Muscle of leg (tissue), 16 donors: Measurements from ENCODE around the gene ZNF585A. TPM values are rescaled to one million over a fixed set of nuclear protein-coding genes. Genes with fewer than 3 reads are reported as not detected.
"Not testable (repeated sequence)": the region's sequence is repeated elsewhere in the genome, so short reads cannot be mapped to it uniquely, and the experiment has no call there.

ENCODE experiments used
- DNase-seq: peaks from one replicate; pipeline ENCODE4 v3.0.0; 2013
- H3K27ac ChIP-seq: one replicate; pipeline ENCODE4 v1.5.1; 2013; ENCODE audit warnings: mild to moderate bottlenecking, low read length, control low read depth
- H3K27me3 ChIP-seq: one replicate; pipeline ENCODE4 v1.6.1; 2013; ENCODE audit warnings: low read length; ENCODE audit not compliant: control insufficient read depth, insufficient read depth
- H3K36me3 ChIP-seq: one replicate; pipeline ENCODE4 v1.6.1; 2013; ENCODE audit warnings: low read length; ENCODE audit not compliant: control insufficient read depth, insufficient read depth
- H3K4me1 ChIP-seq: one replicate; pipeline ENCODE4 v1.6.1; 2013; ENCODE audit warnings: low read length; ENCODE audit not compliant: control insufficient read depth, insufficient read depth
- H3K4me3 ChIP-seq: one replicate; pipeline ENCODE4 v1.5.1; 2013; ENCODE audit warnings: low read length, control low read depth
- H3K9me3 ChIP-seq: replicated peaks from 2 replicates; pipeline ENCODE4 v1.6.1; 2013; ENCODE audit warnings: low read depth, low read length; ENCODE audit not compliant: control insufficient read depth
- WGBS: methylation state at CpG from one replicate; pipeline ENCODE4 v1.1.5; 2013; ENCODE audit warnings: missing lambda C conversion rate; ENCODE audit not compliant: insufficient coverage; 5-methylcytosine and 5-hydroxymethylcytosine counted together
- long read RNA-seq, 11 donors: transcript quantifications; one replicate each; lab custom pipeline, GENCODE V29; 2026
- polyA plus RNA-seq, 8 donors: library from polyadenylated mRNA; unstranded; fragments of 120-200 nt; gene quantifications; one replicate each; pipeline versions ENCODE4 v1.2.1 to v1.2.3, GENCODE V29; 2013; ENCODE audit warnings: inconsistent platforms in 1 of 8, low replicate concordance in 1 of 8; ENCODE audit not compliant: insufficient read length in 8 of 8, insufficient read depth in 1 of 8
- total RNA-seq: library from RNA; stranded (reverse); fragments of 120-200 nt; gene quantifications from one replicate; pipeline ENCODE4 v1.2.4, GENCODE V29; 2013

ZNF585A gene
- total RNA-seq (14.8 TPM), polyA plus RNA-seq (1 to 10 TPM; 5.9 to 9.8 (median 8.5) TPM)
- long read RNA-seq, donor 1, partial matches to known transcripts, result 0 of 4 reads
- long read RNA-seq, donor 1, other reads (novel, unspliced or antisense), result 0 of 4 reads
- long read RNA-seq, donor 2, full-length matches to known transcripts, result 2 of 2 reads
- long read RNA-seq, donor 2, partial matches to known transcripts, result 0 of 2 reads
- long read RNA-seq, donor 2, other reads (novel, unspliced or antisense), result 0 of 2 reads
- long read RNA-seq, donor 3, full-length matches to known transcripts, result 7 of 7 reads
- long read RNA-seq, donor 3, partial matches to known transcripts, result 0 of 7 reads
- long read RNA-seq, donor 3, other reads (novel, unspliced or antisense), result 0 of 7 reads
- long read RNA-seq, donor 4, full-length matches to known transcripts, result 4 of 4 reads
- long read RNA-seq, donor 4, partial matches to known transcripts, result 0 of 4 reads
- long read RNA-seq, donor 4, other reads (novel, unspliced or antisense), result 0 of 4 reads
- long read RNA-seq, donor 5, full-length matches to known transcripts, result 16 of 16 reads
- long read RNA-seq, donor 5, partial matches to known transcripts, result 0 of 16 reads
- long read RNA-seq, donor 5, other reads (novel, unspliced or antisense), result 0 of 16 reads
- long read RNA-seq, donor 6, full-length matches to known transcripts, result 11 of 11 reads
- long read RNA-seq, donor 6, partial matches to known transcripts, result 0 of 11 reads
- long read RNA-seq, donor 6, other reads (novel, unspliced or antisense), result 0 of 11 reads
- long read RNA-seq, donor 7, full-length matches to known transcripts, result 9 of 9 reads
- long read RNA-seq, donor 7, partial matches to known transcripts, result 0 of 9 reads
- long read RNA-seq, donor 7, other reads (novel, unspliced or antisense), result 0 of 9 reads
- long read RNA-seq, donor 8, full-length matches to known transcripts, result 13 of 13 reads
- long read RNA-seq, donor 8, partial matches to known transcripts, result 0 of 13 reads
- long read RNA-seq, donor 8, other reads (novel, unspliced or antisense), result 0 of 13 reads
- long read RNA-seq, donor 9, full-length matches to known transcripts, result 8 of 8 reads
- long read RNA-seq, donor 9, partial matches to known transcripts, result 0 of 8 reads
- long read RNA-seq, donor 9, other reads (novel, unspliced or antisense), result 0 of 8 reads
- long read RNA-seq, donor 10, full-length matches to known transcripts, result 16 of 16 reads
- long read RNA-seq, donor 10, partial matches to known transcripts, result 0 of 16 reads
- long read RNA-seq, donor 10, other reads (novel, unspliced or antisense), result 0 of 16 reads
- long read RNA-seq, donor 11, full-length matches to known transcripts, result 5 of 5 reads
- long read RNA-seq, donor 11, partial matches to known transcripts, result 0 of 5 reads
- long read RNA-seq, donor 11, other reads (novel, unspliced or antisense), result 0 of 5 reads

- WGBS, result 3% methylated on average over 21 of the region's 30 CpGs
- peaks cover 16% of the 10 kb centered on the region for H3K9me3 ChIP-seq
- peak within 1 kb of the TSS; percentile 80 for H3K27ac ChIP-seq
- H3K4me1 ChIP-seq, result no peaks in the 10 kb centered on the region
- H3K36me3 ChIP-seq, result peaks cover 15% of the 10 kb centered on the region
- no peaks in the 10 kb centered on the region for H3K27me3 ChIP-seq
- peak within 1 kb of the TSS; percentile 58 for H3K4me3 ChIP-seq
- peak; percentile 99 for DNase-seq
These were observed at the start of gene ZNF585A for GRCh38 chr19:37172368-37173366. Gene ZNF585A (minus strand): TSS chr19:37172695. CDS start chr19:37169910, 2,785 bp downstream.

GRCh38 chr19:37221136-37221535 is 48.6 kb upstream of the ZNF585A start:
- WGBS, result no CpG with 5 or more reads among the region's 2 CpGs
- no peaks in the 10 kb centered on the region for H3K9me3 ChIP-seq
- H3K27ac ChIP-seq, result no peak overlapping the region
- DNase-seq, result no peak
- H3K4me3 ChIP-seq, result no peak overlapping the region
- peaks cover 23% of the 10 kb centered on the region for H3K36me3 ChIP-seq
- peaks cover 6% of the 10 kb centered on the region for H3K4me1 ChIP-seq
- no peaks in the 10 kb centered on the region for H3K27me3 ChIP-seq

- H3K36me3 ChIP-seq, result peaks cover 18% of the 10 kb centered on the region
- peaks cover 6% of the 10 kb centered on the region for H3K4me1 ChIP-seq
- no peak overlapping the region for H3K4me3 ChIP-seq
- H3K27me3 ChIP-seq, result no peaks in the 10 kb centered on the region
- H3K9me3 ChIP-seq, result no peaks in the 10 kb centered on the region
- DNase-seq, result no peak
- H3K27ac ChIP-seq, result no peak overlapping the region
- WGBS, result no CpG with 5 or more reads among the region's 3 CpGs
These were observed 47.9 kb upstream of the ZNF585A start for GRCh38 chr19:37220383-37220782.

- Histone ChIP-seq H3K9me3 (no peaks in the 10 kb centered on the region), H3K27ac (peak overlapping the region; percentile 95), H3K36me3 (peaks cover 10% of the 10 kb centered on the region), H3K4me1 (peaks cover 6% of the 10 kb centered on the region), H3K4me3 (peak overlapping the region; percentile 78), H3K27me3 (no peaks in the 10 kb centered on the region)
- DNase-seq, result peak; percentile 62
- 46% methylated on average over 5 of the region's 6 CpGs for WGBS
These were observed 46.1 kb upstream of the ZNF585A start for GRCh38 chr19:37218592-37218935.

- peaks cover 10% of the 10 kb centered on the region for H3K36me3 ChIP-seq
- H3K4me3 ChIP-seq, result peak within 1 kb of the TSS; percentile 78
- H3K27me3 ChIP-seq, result no peaks in the 10 kb centered on the region
- H3K4me1 ChIP-seq, result peaks cover 6% of the 10 kb centered on the region
- peak; percentile 98 for DNase-seq
- under 1% methylated on average over 42 of the region's 44 CpGs for WGBS
- H3K9me3 ChIP-seq, result no peaks in the 10 kb centered on the region
- peak within 1 kb of the TSS; percentile 95 for H3K27ac ChIP-seq
These were observed 45.5 kb upstream of the ZNF585A start, which contains the start of gene ZNF383 for GRCh38 chr19:37217775-37218591. Gene ZNF383 (plus strand): TSS chr19:37218214. CDS start chr19:37230454, 12,240 bp downstream.

- WGBS, result 0% methylated on average over 6 of the region's 7 CpGs
- no peaks in the 10 kb centered on the region for H3K27me3 ChIP-seq
- peak overlapping the region; percentile 78 for H3K4me3 ChIP-seq
- DNase-seq, result no peak
- no peaks in the 10 kb centered on the region for H3K9me3 ChIP-seq
- peaks cover 6% of the 10 kb centered on the region for H3K4me1 ChIP-seq
- peak overlapping the region; percentile 95 for H3K27ac ChIP-seq
- H3K36me3 ChIP-seq, result peaks cover 9% of the 10 kb centered on the region
These were observed 44.9 kb upstream of the ZNF585A start for GRCh38 chr19:37217480-37217774.

GRCh38 chr19:37197768-37198167 is 25.3 kb upstream of the ZNF585A start:
- H3K27me3 ChIP-seq, result no peaks in the 10 kb centered on the region
- WGBS, result no CpG with 5 or more reads among the region's 2 CpGs

GRCh38 chr19:37197115-37197514 is 24.6 kb upstream of the ZNF585A start:
- H3K36me3 ChIP-seq, result peaks cover 24% of the 10 kb centered on the region
- not testable (repeated sequence) for H3K4me3 ChIP-seq, DNase-seq, H3K27me3 ChIP-seq, H3K9me3 ChIP-seq, H3K4me1 ChIP-seq, H3K27ac ChIP-seq
- no CpG with 5 or more reads among the region's 5 CpGs for WGBS

More at GRCh38 chr19:37197768-37198167, 25.3 kb upstream of the ZNF585A start:
- no peak overlapping the region for H3K27ac ChIP-seq
- H3K4me1 ChIP-seq, result no peaks in the 10 kb centered on the region
- peaks cover 17% of the 10 kb centered on the region for H3K36me3 ChIP-seq
- peaks cover 2% of the 10 kb centered on the region for H3K9me3 ChIP-seq
- no peak for DNase-seq
- no peak overlapping the region for H3K4me3 ChIP-seq
